Measurements from ENCODE around the gene LRP5. TPM values are rescaled to one million over a fixed set of nuclear protein-coding genes. Genes with fewer than 3 reads are reported as not detected.

LRP5 gene
- total RNA-seq, 1 experiment from 2014 or later = 17.2 TPM

- DNase-seq (ENCODE audit: low read depth) = no peak
Measured at GRCh38 chr11:68371171-68372041, 59.0 kb downstream of the LRP5 start.

DNA sequence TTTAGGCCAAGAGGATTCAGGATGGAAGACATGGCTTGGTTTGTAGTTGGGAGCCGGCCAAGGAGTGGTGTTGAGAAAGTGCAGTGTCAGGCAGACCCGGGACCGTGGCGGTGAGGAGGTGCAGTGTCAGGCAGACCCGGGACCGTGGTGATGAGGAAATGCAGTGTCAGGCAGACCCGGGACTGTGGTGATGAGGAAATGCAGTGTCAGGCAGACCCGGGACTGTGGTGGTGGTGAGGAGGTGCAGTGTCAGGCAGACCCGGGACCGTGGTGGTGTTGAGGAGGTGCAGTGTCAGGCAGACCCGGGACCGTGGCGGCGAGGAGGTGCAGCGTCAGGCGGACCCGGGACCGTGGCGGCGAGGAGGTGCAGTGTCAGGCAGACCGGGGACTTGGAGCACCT is 59.7 kb downstream of the LRP5 start:
- no peak for DNase-seq (ENCODE audit: low read depth)

- no peak for DNase-seq (ENCODE audit: low read depth)
Measured at GRCh38 chr11:68372625-68373024, 60.2 kb downstream of the LRP5 start.

DNA sequence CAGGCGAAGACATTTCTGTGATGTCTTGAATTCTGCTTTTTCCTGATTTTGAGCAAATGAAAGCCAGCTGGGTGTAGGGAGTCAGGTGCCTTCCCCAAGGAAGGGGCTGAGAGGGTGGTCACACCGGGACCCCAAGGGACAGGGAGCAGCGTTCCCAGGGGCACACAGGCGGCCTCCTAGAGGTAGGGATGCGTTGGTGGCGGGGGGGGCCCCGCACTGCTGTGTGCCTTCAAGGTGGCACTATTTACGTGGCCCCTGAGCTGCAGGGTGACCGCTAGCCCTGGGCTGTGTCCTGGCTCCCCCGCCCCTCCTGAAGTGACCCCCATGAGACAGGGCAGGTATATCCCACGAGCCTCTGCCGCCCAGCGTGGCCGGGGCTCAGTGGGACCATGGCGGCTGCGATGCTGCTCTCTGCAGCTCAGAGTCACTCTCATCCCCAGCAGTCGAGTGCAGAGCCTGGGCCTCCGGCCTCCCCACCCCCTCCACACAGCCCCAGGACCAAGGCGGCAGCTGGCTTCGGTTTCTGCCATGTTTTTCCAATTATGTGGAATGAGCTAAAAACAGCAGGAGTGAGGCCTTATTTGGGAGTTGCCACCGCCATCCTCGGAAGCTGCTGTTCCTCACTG is 60.9 kb downstream of the LRP5 start:
- no peak for DNase-seq (ENCODE audit: low read depth)

DNA sequence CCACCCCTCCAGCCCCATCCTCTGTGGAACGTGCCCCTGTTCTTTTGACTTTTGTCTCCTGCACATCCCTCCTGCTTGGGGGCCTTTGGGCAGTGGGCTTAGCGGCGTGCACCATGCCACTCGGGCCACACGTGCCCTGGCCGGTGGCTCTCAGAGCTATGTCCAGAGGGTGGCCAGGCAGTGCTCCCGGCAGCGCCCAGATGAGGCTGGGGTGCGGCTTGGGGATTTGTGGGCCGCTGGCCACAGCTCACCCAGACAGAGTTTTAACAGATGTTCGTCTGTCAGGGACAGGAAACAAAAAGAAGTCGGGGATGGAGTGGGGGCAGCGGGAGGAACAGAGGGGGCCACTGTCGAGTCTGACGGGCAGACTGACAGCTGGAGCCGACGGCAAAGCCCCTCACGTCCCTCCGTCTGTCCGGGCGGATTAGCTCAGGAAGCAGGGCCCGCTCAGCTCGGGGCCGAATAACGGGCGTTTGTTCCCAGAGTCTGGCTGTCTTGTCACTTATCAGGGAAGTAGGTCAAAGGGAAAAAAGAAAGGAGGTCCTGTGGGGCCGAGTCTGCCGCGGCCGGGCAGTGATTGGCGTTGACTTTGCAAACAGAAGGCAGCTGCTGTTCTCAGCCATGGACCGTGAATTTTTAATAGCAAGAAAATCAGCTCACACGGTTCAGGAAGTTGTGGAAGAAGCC is 61.6 kb downstream of the LRP5 start:
- peak; percentile 26 for DNase-seq (ENCODE audit: low read depth)

DNA sequence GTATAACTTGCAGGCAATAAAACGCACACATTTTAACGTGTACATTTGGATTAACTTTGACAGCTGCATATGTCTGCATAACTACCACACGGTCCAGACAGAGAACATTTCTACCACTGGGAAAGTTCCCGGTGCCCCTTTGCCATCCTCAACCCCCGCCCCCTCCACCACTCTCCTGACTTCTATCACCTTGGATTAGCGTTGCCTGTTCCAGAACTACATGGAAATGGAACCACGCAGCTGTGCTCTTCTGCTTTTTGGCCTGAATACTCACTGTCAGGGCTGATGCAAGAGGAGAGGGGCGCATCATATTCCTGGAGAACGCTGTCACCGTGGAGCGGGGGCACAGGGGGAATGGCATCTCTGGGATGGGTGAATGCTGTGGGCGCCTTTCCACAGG is 62.1 kb downstream of the LRP5 start:
- no peak for DNase-seq (ENCODE audit: low read depth)

- DNase-seq (ENCODE audit: low read depth) = no peak
Measured at GRCh38 chr11:68375337-68375736, 62.9 kb downstream of the LRP5 start.

GRCh38 chr11:68375766-68376165 is 63.4 kb downstream of the LRP5 start:
- no peak for DNase-seq (ENCODE audit: low read depth)

- no peak for DNase-seq (ENCODE audit: low read depth)
Measured at GRCh38 chr11:68377389-68377795, 65.0 kb downstream of the LRP5 start.

DNA sequence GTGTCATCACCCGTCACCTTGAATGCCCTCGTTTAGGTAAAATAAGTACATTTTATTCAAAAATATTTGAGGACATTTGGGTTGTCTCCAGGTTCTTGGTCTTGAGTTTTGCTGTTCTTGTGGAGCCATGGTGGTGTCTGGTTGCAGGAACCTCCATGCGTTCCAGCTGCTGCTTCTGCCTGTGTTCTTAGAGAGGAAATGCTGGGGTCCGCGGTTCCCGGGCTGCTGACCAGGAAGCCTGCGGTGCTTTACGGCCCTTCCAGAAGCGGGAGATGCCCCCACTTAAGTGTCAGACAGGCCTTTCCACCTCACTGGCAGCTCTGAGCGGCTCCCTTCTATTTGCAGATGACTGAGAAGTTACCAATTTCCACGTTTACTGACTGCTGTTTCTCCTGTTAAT is 66.8 kb downstream of the LRP5 start:
- DNase-seq (ENCODE audit: low read depth) = no peak

DNA sequence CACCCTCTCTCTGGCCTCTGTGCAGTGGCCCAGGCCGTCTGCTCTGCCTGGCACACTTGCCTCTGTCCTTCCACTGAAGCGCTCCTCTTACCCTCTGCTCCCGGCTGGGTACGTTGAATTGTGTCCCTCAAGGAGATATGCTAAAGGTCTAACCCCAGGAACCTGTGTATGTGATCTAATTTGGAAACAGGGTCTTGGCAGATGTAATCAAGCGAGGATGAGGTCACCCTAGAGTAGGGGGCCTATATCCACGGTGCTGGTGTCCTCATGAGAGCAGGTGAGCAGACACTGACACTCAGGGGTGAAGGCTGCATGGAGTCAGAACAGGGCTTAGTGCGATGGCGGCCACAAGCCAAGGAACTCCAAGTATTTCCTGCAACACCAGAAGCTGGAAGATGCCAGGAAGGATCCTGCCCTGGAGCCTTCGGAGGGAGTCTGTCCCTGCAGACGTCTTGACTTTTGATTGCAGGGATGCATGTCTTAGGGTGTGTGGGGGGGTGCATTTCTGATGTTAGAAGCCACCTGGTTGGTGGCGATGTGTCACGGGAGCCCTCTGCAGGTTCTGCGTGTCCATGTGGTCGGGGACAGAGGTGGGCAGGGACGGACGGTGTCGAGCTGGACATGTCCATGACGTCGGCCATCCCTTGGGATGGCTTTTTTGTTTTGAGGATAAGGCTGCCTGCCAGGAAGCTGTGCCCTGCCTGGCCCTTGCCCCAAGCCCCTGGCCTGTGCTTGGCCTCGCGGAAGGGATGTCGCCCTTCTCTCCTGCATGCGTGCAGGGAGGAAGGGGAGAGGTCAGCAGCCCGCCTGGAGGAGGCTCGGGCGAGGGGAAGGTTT is 68.6 kb downstream of the LRP5 start:
- no peak for DNase-seq (ENCODE audit: low read depth)

- DNase-seq (ENCODE audit: low read depth) = no peak
Measured at GRCh38 chr11:68381716-68382115, 69.3 kb downstream of the LRP5 start.

DNA sequence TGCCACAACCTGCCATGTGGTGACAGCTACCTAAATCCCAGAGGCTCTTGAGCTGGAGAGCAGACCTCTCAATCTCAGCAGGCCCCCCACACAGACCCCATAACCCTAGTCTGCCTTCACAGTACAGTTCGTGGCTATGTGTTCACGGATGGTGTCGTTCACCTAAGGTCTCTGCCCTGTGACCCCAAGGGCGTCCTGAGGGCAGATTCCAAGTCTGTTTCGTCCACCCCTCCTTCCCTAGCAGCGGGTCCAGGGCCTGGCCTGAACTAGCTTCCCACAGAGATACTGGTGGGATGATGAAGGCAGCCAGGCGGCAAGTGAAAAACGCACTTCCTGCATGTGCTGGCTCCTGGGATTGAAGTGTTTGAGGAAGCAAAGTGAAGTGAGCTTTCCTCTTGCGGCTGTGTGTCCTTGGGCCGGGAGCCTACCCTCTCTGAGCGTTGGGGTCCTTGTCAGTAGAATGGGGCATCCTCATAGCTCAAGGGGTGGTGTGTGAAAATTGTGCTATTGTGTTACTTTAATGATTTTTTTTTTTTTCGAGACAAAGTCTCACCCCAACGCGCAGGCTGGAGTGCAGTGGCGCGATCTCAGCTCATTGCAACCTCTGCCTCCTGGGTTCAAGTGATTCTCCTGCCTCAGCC is 70.1 kb downstream of the LRP5 start:
- no peak for DNase-seq (ENCODE audit: low read depth)

- DNase-seq (ENCODE audit: low read depth) = peak; percentile 41
Measured at GRCh38 chr11:68383976-68384501, 71.6 kb downstream of the LRP5 start.

- DNase-seq (ENCODE audit: low read depth) = no peak
Measured at GRCh38 chr11:68384530-68385081, 72.2 kb downstream of the LRP5 start.

DNA sequence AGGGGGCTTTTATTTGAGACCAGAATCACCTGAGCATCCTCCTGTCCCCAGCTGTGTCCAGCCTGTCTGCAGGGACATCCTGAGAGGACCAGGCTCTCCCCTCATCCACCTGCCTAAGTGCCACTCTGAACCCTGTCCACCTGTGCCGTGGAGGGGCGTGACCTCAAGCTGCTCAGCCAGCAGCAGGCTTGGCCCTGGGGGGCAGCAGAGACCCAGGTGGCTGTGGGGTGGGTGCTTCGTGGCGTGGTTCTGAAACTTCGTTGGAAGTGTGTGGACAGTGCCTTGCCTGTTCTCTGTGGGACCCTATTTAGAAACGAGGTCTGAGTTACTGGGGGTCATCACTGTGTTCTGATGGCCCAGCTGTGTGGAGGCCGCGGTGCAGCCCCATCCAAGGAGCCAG is 72.7 kb downstream of the LRP5 start:
- DNase-seq (ENCODE audit: low read depth) = no peak

DNA sequence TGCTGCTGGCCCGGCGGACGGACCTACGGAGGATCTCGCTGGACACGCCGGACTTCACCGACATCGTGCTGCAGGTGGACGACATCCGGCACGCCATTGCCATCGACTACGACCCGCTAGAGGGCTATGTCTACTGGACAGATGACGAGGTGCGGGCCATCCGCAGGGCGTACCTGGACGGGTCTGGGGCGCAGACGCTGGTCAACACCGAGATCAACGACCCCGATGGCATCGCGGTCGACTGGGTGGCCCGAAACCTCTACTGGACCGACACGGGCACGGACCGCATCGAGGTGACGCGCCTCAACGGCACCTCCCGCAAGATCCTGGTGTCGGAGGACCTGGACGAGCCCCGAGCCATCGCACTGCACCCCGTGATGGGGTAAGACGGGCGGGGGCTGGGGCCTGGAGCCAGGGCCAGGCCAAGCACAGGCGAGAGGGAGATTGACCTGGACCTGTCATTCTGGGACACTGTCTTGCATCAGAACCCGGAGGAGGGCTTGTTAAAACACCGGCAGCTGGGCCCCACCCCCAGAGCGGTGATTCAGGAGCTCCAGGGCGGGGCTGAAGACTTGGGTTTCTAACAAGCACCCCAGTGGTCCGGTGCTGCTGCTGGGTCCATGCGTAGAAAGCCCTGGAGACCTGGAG is 74.1 kb downstream of the LRP5 start:
- DNase-seq (ENCODE audit: low read depth) = no peak

DNA sequence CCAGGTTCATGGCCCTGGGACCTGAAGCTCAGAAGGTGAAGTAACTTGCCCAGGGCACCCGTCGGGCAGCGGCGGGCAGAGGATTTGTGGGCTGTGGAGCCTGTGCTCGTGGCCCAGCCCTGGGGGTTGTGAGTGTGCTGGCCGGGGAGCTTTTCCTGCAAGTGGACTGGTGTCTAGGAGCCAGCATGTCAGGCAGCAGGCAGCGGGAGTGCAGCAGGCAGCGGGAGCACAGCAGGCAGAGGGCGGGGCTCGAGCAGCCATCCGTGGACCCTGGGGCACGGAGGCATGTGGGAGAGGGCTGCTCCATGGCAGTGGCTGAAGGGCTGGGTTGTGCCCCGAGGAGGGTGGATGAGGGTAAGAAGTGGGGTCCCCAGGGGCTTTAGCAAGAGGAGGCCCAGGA is 75.4 kb downstream of the LRP5 start:
- DNase-seq (ENCODE audit: low read depth) = no peak

- no peak for DNase-seq (ENCODE audit: low read depth)
Measured at GRCh38 chr11:68388595-68389198, 76.3 kb downstream of the LRP5 start.

GRCh38 chr11:68390315-68390714 is 77.9 kb downstream of the LRP5 start:
- DNase-seq (ENCODE audit: low read depth) = no peak
